Suppressor macrophage treated with lipopolysaccharide for 4 hours (primary cell): Measurements from ENCODE around the gene KPNA5.
"Not testable (repeated sequence)": the region's sequence is repeated elsewhere in the genome, so short reads cannot be mapped to it uniquely, and the experiment has no call there.

Experiments used
- DNase-seq: peaks from one replicate; pipeline ENCODE4 v3.0.0-alpha.2; 2020

Gene KPNA5

GRCh38 chr6:116680880-116681672 lies at the start of gene KPNA5:
KPNA5 (plus strand) TSS chr6:116681211; CDS start chr6:116681335, 124 bp downstream.
- peak; percentile 92 for DNase-seq

- no peak for DNase-seq
These were observed 49.5 kb upstream of the KPNA5 start for GRCh38 chr6:116631379-116631990.

GRCh38 chr6:116633685-116634084 lies 47.3 kb upstream of the KPNA5 start:
- DNase-seq: no peak

- no peak for DNase-seq
These were observed 32.9 kb upstream of the KPNA5 start for GRCh38 chr6:116648156-116648555.

GRCh38 chr6:116649129-116649528 lies 31.9 kb upstream of the KPNA5 start:
- DNase-seq: no peak

- DNase-seq: no peak
These were observed 29.1 kb upstream of the KPNA5 start for GRCh38 chr6:116651916-116652315.

GRCh38 chr6:116661594-116661993 lies 19.4 kb upstream of the KPNA5 start:
- no peak for DNase-seq

- no peak for DNase-seq
These were observed 18.8 kb upstream of the KPNA5 start for GRCh38 chr6:116662202-116662601.

- no peak for DNase-seq
These were observed 17.7 kb upstream of the KPNA5 start for GRCh38 chr6:116663308-116663707.

- DNase-seq: not testable (repeated sequence)
These were observed 16.8 kb upstream of the KPNA5 start for GRCh38 chr6:116664169-116664568.

- no peak for DNase-seq
These were observed 15.5 kb upstream of the KPNA5 start for GRCh38 chr6:116665464-116665863.

- DNase-seq: no peak
These were observed 14.1 kb upstream of the KPNA5 start for GRCh38 chr6:116666869-116667268.

GRCh38 chr6:116667623-116668022 lies 13.4 kb upstream of the KPNA5 start:
- DNase-seq: peak; percentile 46

GRCh38 chr6:116672306-116672705 lies 8.7 kb upstream of the KPNA5 start:
- DNase-seq: no peak

GRCh38 chr6:116676021-116676420 lies 5.0 kb upstream of the KPNA5 start:
- no peak for DNase-seq

- DNase-seq: peak; percentile 62
These were observed 1.3 kb downstream of the KPNA5 start for GRCh38 chr6:116682334-116682712.

- DNase-seq: no peak
These were observed 4.5 kb downstream of the KPNA5 start for GRCh38 chr6:116685437-116685993.

- DNase-seq: not testable (repeated sequence)
These were observed 5.6 kb downstream of the KPNA5 start for GRCh38 chr6:116686475-116687101.

- no peak for DNase-seq
These were observed 10.1 kb downstream of the KPNA5 start for GRCh38 chr6:116691154-116691553.

GRCh38 chr6:116692873-116693272 lies 11.9 kb downstream of the KPNA5 start:
- not testable (repeated sequence) for DNase-seq

GRCh38 chr6:116693275-116693674 lies 12.3 kb downstream of the KPNA5 start:
- DNase-seq: not testable (repeated sequence)

GRCh38 chr6:116695401-116695800 lies 14.4 kb downstream of the KPNA5 start:
- peak; percentile 78 for DNase-seq

GRCh38 chr6:116697480-116697879 lies 16.5 kb downstream of the KPNA5 start:
- DNase-seq: peak; percentile 33

- DNase-seq: not testable (repeated sequence)
These were observed 22.9 kb downstream of the KPNA5 start for GRCh38 chr6:116703888-116704287.
